HG03135 (cell line): Measurements from ENCODE around the gene GPR17.
A peak's percentile ranks its signal among the peaks of the same experiment; 100 is the strongest.

Source experiments
- ATAC-seq: cut with Tn5 transposase; IDR thresholded peaks from one replicate; pipeline ENCODE4 v1.9.1; 2021; ENCODE audit warnings: mild to moderate bottlenecking, moderate library complexity; ENCODE audit not compliant: unreplicated experiment

GPR17 gene

DNA sequence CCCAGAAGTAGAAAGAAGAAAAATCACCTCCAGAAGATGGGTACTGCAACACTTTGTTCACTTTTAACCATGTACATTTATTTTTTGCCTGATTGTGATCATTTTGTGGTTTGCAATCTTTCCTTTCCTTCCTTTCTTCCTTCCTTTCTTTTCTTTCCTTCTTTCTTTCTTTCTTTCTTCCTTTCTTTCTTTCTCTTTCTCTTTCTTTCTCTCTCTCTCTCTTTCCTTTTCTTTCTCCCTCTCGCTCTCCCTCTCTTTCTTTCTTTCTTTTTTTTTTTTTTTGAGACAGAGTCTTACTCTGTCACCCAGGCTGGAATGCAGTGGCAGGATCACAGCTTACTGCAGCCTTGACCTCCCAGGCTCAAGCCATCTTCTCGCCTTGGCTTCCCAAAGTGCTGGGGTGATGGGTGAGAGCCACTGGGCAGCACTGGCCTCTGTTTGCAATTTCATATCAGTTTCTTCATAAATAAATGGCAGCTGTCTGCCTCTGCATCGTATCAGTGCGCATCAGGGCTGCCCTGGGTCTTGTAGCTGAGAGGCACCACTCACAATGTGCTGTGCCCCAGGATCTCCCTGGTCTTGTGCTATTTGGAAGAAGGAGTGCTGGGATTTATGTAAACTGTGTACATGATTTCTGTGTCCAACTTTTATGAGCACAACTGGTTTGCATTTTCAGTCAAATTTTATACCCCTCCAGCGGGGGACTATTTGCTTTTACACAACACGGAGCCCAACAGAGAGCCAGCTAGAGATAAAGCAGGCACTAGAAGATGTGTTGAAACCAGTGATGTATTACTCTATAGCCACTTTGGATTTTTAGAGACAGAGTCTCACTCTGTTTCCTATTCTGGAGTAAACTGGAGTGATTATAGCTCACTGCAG is 36.3 kb downstream of the GPR17 start:
- no peak for ATAC-seq

DNA sequence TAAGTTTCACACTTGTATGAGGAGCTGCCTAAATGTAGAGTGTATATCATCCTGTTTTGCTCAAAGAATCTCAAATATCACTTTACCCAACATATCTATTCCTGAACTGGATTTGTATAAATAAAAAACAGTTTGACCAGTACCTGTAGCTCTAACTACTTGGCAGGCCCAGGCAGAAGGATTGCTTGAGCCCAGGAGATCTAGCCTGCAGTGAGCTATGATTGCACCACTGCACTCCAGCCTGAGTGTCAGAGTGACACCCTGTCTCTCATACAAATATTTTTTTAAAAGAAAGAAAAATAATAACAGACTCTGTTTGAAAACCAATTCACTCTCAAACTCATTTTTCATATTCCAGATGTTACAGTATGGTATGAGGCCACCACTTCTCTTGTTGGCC is 37.1 kb downstream of the GPR17 start:
- ATAC-seq = no peak

DNA sequence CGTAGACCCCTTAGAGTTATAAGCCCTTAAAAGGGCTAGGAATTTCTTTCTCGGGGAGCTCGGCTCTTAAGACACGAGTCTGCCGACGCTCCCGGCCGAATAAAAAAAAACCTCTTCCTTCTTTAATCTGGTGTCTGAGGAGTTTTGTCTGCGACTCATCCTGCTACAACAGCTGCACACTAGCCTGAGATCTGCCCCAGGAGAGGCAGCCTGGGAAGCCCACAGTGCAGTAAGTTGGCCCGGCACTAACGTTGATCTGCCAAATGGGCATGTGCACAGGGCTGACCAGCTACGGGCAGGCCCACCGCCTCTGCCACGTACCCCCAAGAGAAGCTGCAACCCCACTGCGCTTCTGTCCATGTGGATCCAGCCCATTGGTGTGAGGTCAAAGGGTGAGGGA is 37.8 kb downstream of the GPR17 start:
- ATAC-seq = no peak

DNA sequence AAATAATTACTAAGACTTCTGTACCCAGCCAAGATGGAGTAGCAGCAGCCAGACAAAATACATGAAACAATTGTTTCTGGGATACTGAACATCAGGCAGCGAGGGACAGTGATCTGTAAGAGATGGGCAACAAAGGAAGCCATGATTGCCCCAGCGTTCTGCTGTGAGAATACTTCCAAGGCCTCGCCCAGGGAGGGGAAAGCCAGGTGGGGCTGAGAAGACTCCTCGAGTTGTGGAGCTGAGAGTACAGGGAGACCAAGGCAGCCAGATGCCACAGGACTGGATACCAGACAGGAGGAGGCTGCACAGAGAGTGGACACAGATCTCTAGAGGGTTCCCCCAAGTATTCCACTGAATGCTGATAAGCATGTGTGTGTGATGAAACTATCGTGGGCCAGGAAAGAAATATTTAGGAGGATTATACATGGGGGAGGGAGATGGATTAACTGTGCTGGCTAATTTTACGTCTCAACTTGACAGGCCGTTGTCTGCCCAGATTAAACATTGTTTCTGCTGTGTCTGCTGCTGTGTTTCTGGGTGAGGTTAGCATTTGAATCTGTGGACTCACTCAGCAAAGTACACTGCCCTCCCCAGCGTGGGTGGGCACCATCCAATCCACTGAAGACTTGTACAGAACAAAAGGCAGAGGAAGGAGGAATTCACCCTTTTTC is 39.6 kb downstream of the GPR17 start:
- no peak for ATAC-seq

DNA sequence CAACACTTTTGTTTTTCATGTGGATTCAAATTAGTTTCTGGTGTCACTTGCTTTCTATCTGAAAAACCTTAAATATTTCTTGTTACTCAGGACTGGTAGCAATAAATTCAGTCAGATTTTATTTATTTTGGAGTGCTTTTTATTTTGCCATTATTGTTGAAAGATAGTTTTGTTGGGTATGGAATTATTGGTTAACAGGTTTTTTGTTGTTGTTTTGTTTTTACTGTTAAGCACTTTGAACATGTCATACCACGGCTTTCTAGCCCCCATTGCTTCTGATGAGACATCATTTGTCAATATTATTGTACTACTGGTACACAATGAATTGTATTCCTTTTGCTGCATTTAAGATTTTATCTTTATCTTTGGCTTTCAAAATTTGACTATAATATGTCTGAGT is 42.5 kb downstream of the GPR17 start:
- ATAC-seq = no peak

DNA sequence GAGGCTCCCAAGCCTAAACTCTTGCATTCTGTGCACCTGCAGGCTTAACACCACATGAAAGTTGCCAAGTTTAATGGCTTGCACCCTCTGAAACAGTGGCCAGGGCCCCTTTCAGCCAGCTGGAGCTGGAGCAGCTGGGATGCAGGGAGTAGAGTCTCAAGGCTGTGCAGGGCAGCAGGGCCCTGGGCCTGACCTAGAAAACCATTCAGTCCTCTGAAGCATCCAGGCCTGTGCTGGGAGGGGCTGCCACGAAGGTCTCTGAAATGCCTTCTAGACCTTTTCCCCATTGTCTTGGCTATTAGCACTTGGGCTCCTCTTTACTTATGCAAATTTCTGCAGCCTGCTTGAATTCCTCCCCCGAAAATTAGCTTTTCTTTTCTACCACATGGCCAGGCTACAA is 44.7 kb downstream of the GPR17 start:
- ATAC-seq = no peak

DNA sequence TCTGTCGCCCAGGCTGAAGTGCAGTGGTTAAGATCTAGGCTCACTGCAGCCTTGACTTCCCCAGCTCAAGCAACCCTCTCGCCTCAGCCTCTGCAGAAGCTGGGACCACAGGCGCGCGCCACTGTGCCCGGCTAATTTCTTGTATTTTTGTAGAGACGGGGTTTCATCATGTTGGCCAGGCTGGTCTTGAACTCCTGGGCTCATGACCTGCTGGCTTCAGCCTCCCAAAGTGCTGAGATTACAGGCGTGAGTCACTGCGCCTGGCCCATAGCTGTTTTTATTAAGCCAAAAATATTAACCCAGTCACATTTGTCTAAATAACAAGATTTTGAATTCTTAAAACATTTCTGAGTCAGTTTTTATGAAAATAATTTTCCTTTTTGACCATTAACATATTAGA is 49.0 kb downstream of the GPR17 start:
- no peak for ATAC-seq

DNA sequence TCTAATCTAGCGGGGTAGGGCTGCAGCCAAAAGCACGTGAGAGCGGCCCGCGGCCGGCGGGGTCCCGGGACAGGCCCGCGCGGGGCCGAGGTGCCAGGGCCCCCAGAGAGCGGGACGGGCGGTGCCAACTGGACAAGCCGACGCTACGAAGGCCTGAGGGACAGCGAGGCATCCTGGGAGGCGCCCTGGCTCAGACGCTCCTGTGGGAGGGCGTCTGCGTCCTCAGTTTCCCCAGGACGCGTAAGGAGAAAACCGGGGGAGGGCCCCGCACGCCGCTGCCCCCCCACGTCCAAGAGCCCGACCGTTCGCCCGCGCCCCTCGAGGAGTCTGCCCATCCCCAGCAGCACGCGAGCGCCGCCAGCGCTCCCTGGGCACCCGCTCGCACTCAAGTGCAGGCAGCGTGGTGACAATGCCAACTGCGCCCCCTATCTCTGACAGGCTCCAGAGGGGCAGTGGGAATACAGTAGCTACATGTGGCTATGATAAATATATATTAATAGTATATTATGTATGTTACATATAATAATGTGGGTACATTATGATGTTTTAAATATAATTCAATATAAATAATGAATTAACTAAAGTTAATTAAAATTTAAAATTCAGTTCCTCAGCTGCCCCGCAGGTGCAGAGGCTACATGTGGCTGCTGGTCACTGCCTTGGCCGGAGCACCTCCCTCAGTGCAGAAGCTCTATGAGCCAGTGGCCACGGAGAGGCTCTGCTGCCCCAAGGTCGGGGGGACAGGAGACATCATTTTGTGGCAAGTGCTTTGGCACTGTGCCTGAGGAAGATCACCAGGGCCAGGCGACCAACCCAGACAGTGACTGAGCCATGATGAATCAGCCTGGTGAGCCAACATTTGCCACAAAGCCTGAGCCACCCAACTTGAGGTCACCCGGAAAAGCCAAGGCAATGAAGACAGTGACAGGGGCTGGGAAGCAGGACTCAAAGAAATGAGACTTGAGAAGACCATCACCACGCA is 49.8 kb downstream of the GPR17 start:
- ATAC-seq = no peak

DNA sequence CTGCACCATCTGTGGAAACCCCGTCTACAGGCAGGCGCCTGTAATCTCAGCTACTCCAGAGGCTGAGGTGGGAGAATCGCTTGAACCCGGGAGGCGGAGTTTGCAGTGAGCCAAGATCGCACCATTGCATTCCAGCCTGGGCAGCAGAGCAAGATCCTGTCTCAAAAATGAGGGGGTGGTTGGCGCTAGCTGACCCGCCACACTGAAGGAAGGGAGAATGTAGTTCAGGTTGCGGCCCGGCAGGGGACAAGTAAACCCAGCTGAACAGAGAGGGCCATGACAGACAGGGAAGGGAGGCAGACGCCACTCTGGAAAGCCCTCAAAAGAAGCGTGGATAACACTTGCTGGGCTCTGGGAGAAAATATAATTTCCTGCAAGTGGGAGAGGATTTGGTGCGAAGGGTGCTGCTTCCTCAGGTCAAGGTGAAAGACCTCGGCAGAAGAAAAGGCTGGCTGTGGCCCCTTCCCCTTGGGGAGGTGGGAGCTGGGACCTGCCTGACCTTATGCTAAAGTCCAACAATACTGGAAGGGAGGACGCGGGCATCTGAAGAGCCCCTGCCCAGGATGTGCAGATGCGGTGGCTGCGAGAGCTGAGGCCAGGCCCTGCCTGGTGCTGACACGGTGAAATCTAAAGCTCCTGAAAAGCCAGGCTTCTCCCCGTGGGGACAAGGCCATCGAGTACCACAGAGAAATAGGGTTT is 51.7 kb downstream of the GPR17 start:
- no peak for ATAC-seq

DNA sequence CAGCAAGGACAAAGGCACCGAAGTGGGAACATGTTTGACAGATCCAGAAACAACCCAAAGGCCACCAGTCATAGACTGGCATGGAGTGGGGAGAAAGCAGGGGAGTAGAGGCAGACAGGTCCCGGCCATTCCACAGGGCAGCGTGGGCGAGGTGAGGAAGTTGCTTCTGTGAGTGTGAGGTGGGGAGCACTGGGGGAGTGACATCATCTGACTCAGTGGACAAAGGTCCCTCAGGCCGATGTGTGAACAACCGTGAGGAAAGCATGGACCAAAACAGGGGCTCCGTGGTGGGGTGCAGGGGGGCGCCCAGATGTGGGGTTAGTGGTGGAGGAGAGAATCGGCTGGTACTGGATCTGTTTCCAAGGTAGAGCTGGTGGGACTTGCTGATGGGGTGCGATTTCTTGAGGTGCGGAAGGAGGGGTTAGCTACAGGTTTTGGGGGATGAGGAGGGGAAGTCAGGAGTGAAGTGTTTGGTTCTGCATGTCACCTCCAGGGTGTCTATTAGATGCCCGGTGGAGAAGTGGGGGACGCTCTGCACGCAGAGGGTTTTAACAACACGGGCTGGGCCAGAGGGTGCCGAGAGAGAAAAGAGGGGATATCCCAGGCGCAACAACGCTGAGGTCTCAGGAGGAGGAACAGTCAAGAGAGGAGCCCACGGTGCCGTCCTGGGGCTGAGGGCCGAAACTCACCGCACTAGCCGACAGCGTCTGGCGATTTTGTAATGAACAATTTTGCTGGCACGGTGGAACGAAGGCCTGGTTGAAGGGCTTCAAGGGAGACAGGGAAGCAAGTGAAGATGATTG is 52.8 kb downstream of the GPR17 start:
- no peak for ATAC-seq

DNA sequence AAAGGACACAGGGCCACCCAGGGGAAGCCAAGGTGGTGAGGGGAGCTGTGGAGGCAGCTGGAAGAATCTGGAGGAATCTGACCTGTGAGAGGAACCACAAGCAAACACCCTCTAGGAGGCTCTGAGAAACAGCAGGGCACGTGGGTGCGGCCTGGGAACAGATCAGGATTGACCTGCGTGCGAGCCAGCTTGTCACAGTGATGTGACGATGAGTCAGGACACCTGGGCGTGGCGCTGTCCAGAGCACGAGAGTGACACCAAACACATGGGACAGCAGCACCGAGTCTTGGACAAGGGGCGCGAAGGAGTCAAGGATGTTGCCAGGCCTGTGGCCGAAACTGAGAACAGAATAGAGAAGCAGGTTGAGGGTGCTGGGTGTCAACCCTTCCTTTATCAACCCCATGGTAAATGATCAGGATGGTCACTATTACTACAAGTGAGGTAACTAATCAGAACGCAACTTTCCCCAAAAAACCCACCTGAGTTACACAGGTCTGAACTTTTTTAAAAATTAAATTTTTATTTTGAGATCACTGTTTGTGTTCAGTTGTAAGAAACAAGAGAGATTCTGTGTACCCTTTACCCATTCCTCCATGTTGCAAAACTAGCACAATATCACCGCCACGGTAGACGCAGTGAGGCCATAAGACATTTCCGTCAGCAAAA is 54.7 kb downstream of the GPR17 start:
- peak; percentile 50 for ATAC-seq

DNA sequence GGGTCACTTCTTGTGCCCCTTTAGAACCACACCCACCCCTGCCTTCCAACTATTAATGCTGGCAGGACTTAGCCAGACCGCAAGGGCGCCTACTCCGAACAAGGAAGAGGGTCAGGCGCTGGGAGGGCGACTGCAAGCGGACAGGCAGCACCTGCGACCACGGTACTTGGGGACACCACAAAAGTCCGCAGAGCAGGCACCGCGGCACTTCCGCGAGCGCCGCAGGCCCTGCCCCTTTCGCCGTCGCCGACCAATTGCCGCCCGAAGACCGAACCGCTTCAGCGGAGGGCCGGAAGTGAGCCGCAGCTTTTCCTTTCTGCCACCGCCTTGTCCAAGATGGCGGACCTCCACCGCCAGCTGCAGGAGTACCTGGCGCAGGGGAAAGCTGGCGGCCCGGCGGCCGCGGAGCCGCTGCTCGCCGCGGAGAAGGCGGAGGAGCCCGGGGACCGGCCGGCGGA is 55.3 kb downstream of the GPR17 start, which contains the start of gene SFT2D3:
Gene SFT2D3, plus strand, starts transcription at position 305 of the 458 bp plus-strand sequence. Its CDS starts 32 bp downstream, at position 337.
- peak; percentile 65 for ATAC-seq

DNA sequence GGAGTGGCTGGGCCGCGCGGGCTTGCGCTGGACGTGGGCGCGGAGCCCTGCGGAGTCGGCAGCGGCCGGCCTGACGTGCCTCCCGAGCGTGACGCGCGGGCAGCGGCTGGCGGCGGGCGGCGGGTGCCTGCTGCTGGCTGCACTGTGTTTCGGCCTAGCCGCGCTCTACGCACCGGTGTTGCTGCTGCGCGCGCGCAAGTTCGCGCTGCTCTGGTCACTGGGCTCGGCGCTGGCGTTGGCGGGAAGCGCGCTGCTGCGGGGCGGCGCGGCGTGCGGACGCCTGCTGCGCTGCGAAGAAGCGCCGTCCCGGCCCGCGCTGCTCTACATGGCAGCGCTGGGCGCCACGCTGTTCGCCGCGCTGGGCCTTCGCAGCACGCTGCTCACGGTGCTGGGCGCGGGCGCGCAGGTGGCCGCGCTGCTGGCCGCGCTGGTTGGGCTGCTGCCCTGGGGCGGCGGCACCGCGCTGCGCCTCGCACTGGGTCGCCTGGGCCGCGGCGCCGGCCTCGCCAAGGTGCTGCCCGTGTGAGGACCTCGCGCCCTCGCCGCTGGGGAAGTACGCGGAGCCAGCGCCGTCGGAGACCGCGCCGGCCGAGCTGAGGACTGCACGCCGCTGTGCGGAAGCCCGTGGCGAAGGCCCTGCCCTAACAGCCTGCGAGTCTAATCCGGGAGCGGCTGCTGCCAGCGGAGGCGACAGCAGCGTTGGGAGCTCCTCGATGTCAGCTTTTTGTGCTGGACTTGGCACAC is 55.9 kb downstream of the GPR17 start:
- ATAC-seq = peak; percentile 60
